Gastroesophageal sphincter (tissue), 4 donors: ENCODE results near the gene NTN3. TPM values are rescaled to one million over a fixed set of nuclear protein-coding genes. Genes with fewer than 3 reads are reported as not detected.

Source experiments
- ATAC-seq: fragments of 150-250 bp; one replicate; pipeline ENCODE4 v1.9.1; 2016; ENCODE audit warnings: mild to moderate bottlenecking, moderate library complexity
- H3K27ac ChIP-seq, 4 donors: fragments of 200-600 bp; sonication (generic) in 3 of 4; 1 replicate in 3 of 4; 2 replicates in 1 of 4; pipeline ENCODE4 v1.5.1; 2016 to 2019
- H3K27me3 ChIP-seq: fragments of 200-600 bp; sonication (generic); one replicate; pipeline ENCODE4 v1.5.1; 2019
- H3K36me3 ChIP-seq, 2 donors: fragments of 200-600 bp; sonication (generic); one replicate each; pipeline ENCODE4 v1.5.1; 2019; ENCODE audit warnings: control low read depth in 1 of 2
- H3K4me1 ChIP-seq, 3 donors: fragments of 200-600 bp; sonication (generic); 1 replicate in 2 of 3; 2 replicates in 1 of 3; pipeline ENCODE4 v1.5.1; 2016 to 2019; ENCODE audit warnings: control low read depth in 2 of 3
- H3K4me3 ChIP-seq, 2 donors: fragments of 200-600 bp; sonication (generic); one replicate each; pipeline ENCODE4 v1.5.1; 2019; ENCODE audit warnings: mild to moderate bottlenecking in 1 of 2, moderate library complexity in 1 of 2
- H3K9me3 ChIP-seq, 3 donors: fragments of 200-600 bp; sonication (generic); one replicate each; pipeline ENCODE4 v1.5.1; 2017 to 2019; ENCODE audit warnings: control low read depth in 2 of 3
- CTCF ChIP-seq, 4 experiments: fragments of 200-600 bp in 2 of 4; fragments of 450-650 bp in 2 of 4; sonication (generic) in 1 of 4; IDR thresholded peaks; one replicate each; pipeline ENCODE4 v1.5.1; 2017 to 2019; ENCODE audit warnings: antibody characterized with exemption in 4 of 4, mild to moderate bottlenecking in 2 of 4, moderate library complexity in 2 of 4
- EP300 ChIP-seq: sonication (generic); formaldehyde crosslinking; IDR thresholded peaks from one replicate; pipeline ENCODE4 v1.6.1; 2017; ENCODE audit warnings: antibody characterized with exemption, mild to moderate bottlenecking
- POLR2A ChIP-seq, 2 donors: fragments of 450-650 bp; IDR thresholded peaks; one replicate each; pipeline ENCODE4 v1.6.1; 2017; ENCODE audit warnings: antibody characterized with exemption in 2 of 2, mild to moderate bottlenecking in 2 of 2, moderate library complexity in 1 of 2
- POLR2AphosphoS5 ChIP-seq: sonication (generic); formaldehyde crosslinking; IDR thresholded peaks from one replicate; pipeline ENCODE4 v1.6.1; 2017; ENCODE audit warnings: antibody characterized with exemption
- WGBS, 2 donors: methylation state at CpG; one replicate each; pipeline ENCODE4 v1.1.5; 2018; ENCODE audit warnings: low coverage in 1 of 2; 5-methylcytosine and 5-hydroxymethylcytosine counted together
- total RNA-seq, 4 donors: library from RNA; depleted of rRNA; stranded (reverse); fragments of >200 nt; gene quantifications; one replicate each; pipeline ENCODE4 v1.1.0, GENCODE V29; 2016

Gene NTN3
- total RNA-seq, 4 donors from 2014 or later: not detected

DNA sequence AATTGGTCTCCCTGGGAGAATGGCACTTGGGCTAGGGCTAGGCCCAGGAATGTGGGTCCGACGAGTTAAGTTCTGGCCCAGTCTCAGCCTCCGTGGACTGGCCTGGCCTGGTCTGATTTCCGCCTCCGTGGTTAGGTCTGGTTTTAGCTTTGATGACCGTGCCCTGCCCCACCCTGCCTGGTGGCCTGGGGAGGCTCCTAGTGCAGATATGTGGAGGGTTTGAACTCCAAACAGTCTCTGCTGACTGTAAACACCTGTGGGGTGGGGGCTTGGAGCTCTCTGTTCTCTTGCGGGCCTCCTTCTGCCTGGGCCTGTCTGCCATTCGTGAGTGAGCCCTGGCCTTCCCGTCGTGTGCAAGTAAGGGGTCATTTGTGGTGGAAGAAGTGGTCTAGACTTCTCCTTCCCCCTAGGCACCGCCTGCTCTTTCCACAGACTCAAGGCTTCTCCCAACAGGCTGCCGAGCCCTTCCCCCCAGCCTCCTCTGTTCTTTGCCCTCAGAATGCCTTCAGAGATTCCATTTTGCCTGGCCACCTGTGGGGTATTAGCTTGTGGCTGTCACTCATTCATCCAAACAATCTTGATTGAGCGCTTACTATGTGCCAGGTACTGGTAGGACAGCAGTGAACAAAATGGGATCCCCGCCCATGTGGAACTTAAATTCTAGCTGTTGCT, 44.2 kb downstream of the NTN3 start:
- no peak for ATAC-seq
- TF ChIP-seq POLR2A (IDR thresholded peaks at IDR 0.05): no peak
- no peak for TF ChIP-seq EP300
- no peak for TF ChIP-seq POLR2AphosphoS5
- no peak for TF ChIP-seq CTCF (IDR thresholded peaks at IDR 0.05)
- H3K4me1 ChIP-seq: peaks cover 0 to 80% (median 60%) of the 10 kb centered on the region in 3 donors
- WGBS, 2 donors: 16 to 37% methylated on average over 6 to 7 of the region's 14 CpGs
- no peaks in the 10 kb centered on the region for H3K9me3 ChIP-seq
- H3K27me3 ChIP-seq: no peaks in the 10 kb centered on the region
- peak overlapping the region; percentile 94 to 98 (median 96) for H3K27ac ChIP-seq
- H3K4me3 ChIP-seq: peak overlapping the region; percentile 82 to 97
- peaks cover 0 to 10% of the 10 kb centered on the region in 2 donors for H3K36me3 ChIP-seq

GRCh38 chr16:2516391-2517240, 45.5 kb downstream of the NTN3 start:
- no peak for ATAC-seq
- H3K27ac ChIP-seq: peak overlapping the region in 3 of 4 donors; percentile 40 to 98 (median 96)
- H3K36me3 ChIP-seq: peaks cover 0 to 10% of the 10 kb centered on the region in 2 donors
- H3K4me3 ChIP-seq: peak overlapping the region in 1 of 2 donors; percentile 97
- peaks cover 0 to 84% (median 67%) of the 10 kb centered on the region in 3 donors for H3K4me1 ChIP-seq
- 58 to 66% methylated on average over 7 to 9 of the region's 11 CpGs for WGBS, 2 donors
- TF ChIP-seq CTCF (IDR thresholded peaks at IDR 0.05): no peak
- TF ChIP-seq POLR2AphosphoS5: no peak
- TF ChIP-seq POLR2A (IDR thresholded peaks at IDR 0.05): no peak
- no peak for TF ChIP-seq EP300
- H3K27me3 ChIP-seq: no peaks in the 10 kb centered on the region
- H3K9me3 ChIP-seq: no peaks in the 10 kb centered on the region

GRCh38 chr16:2517954-2518605, 47.0 kb downstream of the NTN3 start:
- H3K27me3 ChIP-seq: no peaks in the 10 kb centered on the region
- no peak for ATAC-seq
- TF ChIP-seq CTCF (IDR thresholded peaks at IDR 0.05) (no peak), POLR2A (IDR thresholded peaks at IDR 0.05) (no peak), EP300 (no peak), POLR2AphosphoS5 (no peak)
- no peak overlapping the region for H3K4me3 ChIP-seq
- peak overlapping the region in 3 of 4 donors; percentile 96 to 98 (median 96) for H3K27ac ChIP-seq
- H3K36me3 ChIP-seq: peaks cover 0 to 21% of the 10 kb centered on the region in 2 donors
- H3K9me3 ChIP-seq: no peaks in the 10 kb centered on the region
- 80% methylated on average over 1 of the region's 12 CpGs; no CpG with 5 or more reads in 1 of the 2 donors for WGBS, 2 donors
- peaks cover 0 to 80% (median 58%) of the 10 kb centered on the region in 3 donors for H3K4me1 ChIP-seq

DNA sequence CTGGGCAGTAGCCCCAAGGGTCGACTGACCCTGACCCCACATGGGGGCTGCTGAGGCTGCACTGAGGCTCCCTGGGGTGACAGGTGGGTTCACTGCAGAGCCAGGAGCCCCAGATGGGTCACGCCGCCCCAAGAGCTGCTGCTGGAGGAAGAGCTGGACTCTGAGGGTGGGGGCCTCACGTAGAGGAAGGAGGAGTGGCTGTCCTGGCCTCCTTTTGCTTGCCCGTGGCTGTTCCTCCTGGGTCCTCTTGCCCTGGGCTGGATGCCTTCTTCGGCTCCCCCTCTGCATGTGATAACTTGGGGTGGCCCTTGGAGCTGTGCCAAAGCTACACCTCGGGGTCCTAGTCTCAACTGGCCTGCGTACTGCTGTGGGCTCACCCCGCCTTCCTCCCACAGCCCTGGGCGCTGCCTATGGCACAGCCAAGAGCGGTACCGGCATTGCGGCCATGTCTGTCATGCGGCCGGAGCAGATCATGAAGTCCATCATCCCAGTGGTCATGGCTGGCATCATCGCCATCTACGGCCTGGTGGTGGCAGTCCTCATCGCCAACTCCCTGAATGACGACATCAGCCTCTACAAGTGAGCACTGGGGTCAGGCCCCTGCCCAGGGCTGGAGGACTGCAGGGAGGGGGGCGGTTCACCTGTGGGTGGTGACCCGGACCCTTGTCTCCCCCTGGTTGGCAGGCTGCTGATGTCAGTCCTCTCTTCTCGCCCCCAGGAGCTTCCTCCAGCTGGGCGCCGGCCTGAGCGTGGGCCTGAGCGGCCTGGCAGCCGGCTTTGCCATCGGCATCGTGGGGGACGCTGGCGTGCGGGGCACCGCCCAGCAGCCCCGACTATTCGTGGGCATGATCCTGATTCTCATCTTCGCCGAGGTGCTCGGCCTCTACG, 48.0 kb downstream of the NTN3 start:
- peaks cover 0 to 31% of the 10 kb centered on the region in 2 donors for H3K36me3 ChIP-seq
- H3K9me3 ChIP-seq: no peaks in the 10 kb centered on the region
- peaks cover 0 to 75% (median 56%) of the 10 kb centered on the region in 3 donors for H3K4me1 ChIP-seq
- H3K27me3 ChIP-seq: no peaks in the 10 kb centered on the region
- TF ChIP-seq EP300 (no peak), CTCF (IDR thresholded peaks at IDR 0.05) (no peak), POLR2A (IDR thresholded peaks at IDR 0.05) (no peak), POLR2AphosphoS5 (no peak)
- no peak for ATAC-seq
- 77% methylated on average over 6 of the region's 39 CpGs; no CpG with 5 or more reads in 1 of the 2 donors for WGBS, 2 donors
- H3K4me3 ChIP-seq: peak overlapping the region in 1 of 2 donors; percentile 78
- peak overlapping the region; percentile 57 to 98 (median 96) for H3K27ac ChIP-seq
